GM06990 (cell line): ENCODE data around the gene TSPO2.

Source experiments
- DNase-seq: peaks from one replicate; pipeline ENCODE4 v3.0.0-alpha.2; 2011; ENCODE audit not compliant: insufficient read length; ENCODE audit errors: extremely low read depth
- H3K27me3 ChIP-seq: replicated peaks from 2 replicates; pipeline ENCODE4 v1.6.0; 2011; ENCODE audit warnings: low read length; ENCODE audit not compliant: control insufficient read depth, insufficient read depth
- H3K36me3 ChIP-seq: 2 replicates; pipeline ENCODE4 v1.5.1; 2011; ENCODE audit warnings: low read length; ENCODE audit not compliant: control insufficient read depth, insufficient read depth
- H3K4me3 ChIP-seq: replicated peaks from 2 replicates; pipeline ENCODE4 v1.5.1; 2011; ENCODE audit warnings: low read depth, mild to moderate bottlenecking, control low read depth, low read length
- CTCF ChIP-seq: IDR thresholded peaks from 2 replicates; pipeline ENCODE4 v1.5.1; 2011; ENCODE audit warnings: low read length, control low read depth, mild to moderate bottlenecking, inconsistent platforms; ENCODE audit not compliant: insufficient read depth, poor library complexity, severe bottlenecking

The TSPO2 gene

GRCh38 chr6:41066867-41067304, 24.6 kb downstream of the TSPO2 start:
- H3K36me3 ChIP-seq, result peaks cover 4% of the 10 kb centered on the region
- peak; percentile 80 for TF ChIP-seq CTCF
- H3K4me3 ChIP-seq, result no peak overlapping the region
- no peaks in the 10 kb centered on the region for H3K27me3 ChIP-seq
- no peak for DNase-seq

GRCh38 chr6:41071501-41071922, 29.2 kb downstream of the TSPO2 start:
- DNase-seq, result no peak
- H3K36me3 ChIP-seq, result peaks cover 1% of the 10 kb centered on the region; the same call in 1 of the 2 replicates
- H3K27me3 ChIP-seq, result no peaks in the 10 kb centered on the region
- H3K4me3 ChIP-seq, result peak overlapping the region; percentile 80
- no peak for TF ChIP-seq CTCF

GRCh38 chr6:41071923-41072835, 29.9 kb downstream of the TSPO2 start, which contains the start of gene OARD1:
TSS of gene OARD1 (minus strand) at chr6:41072356. CDS start at chr6:41071634, 722 bp downstream.
- DNase-seq, result peak; percentile 99
- Histone ChIP-seq H3K36me3 (peaks cover 1% of the 10 kb centered on the region; the same call in 1 of the 2 replicates), H3K27me3 (no peaks in the 10 kb centered on the region), H3K4me3 (peak within 1 kb of the TSS; percentile 100)
- no peak for TF ChIP-seq CTCF

GRCh38 chr6:41072836-41073202, 30.6 kb downstream of the TSPO2 start, which contains the start of gene NFYA:
TSS of gene NFYA (plus strand) at chr6:41072974. CDS start at chr6:41079090, 6,116 bp downstream.
- no peak for TF ChIP-seq CTCF
- no peaks in the 10 kb centered on the region for H3K27me3 ChIP-seq
- peak; percentile 99 for DNase-seq
- peaks cover 1% of the 10 kb centered on the region; the same call in 1 of the 2 replicates for H3K36me3 ChIP-seq
- peak within 1 kb of the TSS; percentile 100 for H3K4me3 ChIP-seq

GRCh38 chr6:41073203-41073967, 31.1 kb downstream of the TSPO2 start:
- DNase-seq, result peak; percentile 88
- Histone ChIP-seq H3K36me3 (peaks cover 1% of the 10 kb centered on the region; the same call in 1 of the 2 replicates), H3K4me3 (peak overlapping the region; percentile 100), H3K27me3 (no peaks in the 10 kb centered on the region)
- peak; percentile 15 for TF ChIP-seq CTCF
